Measurements from ENCODE around the gene SPTBN4.

DNA sequence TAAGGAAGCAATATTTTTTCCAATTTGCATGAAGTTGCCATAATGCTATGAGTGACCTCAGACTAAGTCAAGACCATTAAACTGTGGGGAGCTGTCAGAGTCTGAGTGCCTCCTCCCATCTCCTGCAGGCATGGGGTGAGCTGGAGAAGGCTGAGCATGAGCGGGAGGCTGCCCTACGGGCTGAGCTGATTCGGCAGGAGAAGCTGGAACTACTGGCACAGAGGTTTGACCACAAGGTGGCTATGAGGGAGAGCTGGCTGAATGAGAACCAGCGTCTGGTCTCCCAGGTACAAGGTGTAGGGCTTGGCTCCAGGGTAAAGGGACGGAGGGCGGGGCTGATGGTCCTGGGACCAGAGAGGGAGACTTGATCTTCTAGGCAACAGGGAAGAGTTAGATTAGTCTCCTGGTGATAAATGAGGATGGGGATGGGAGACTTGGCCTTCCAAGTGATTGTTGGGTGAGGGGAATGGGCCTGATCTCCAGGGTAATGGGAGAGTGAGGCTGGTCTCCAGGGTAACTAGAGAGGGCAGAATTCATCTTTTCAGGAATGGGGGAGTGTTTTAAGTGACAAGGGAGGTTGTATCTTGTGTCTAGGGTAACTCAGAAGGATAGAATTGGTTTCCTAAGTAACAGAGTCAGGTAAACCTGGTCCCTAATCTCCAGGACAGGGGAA is 36.0 kb downstream of the SPTBN4 start:
- no peak for TF ChIP-seq CTCF (IDR thresholded peaks at IDR 0.05)
- TF ChIP-seq POLR2A (IDR thresholded peaks at IDR 0.05): no peak

Measured in ovary (tissue), 3 donors.